K562 (cell line): ENCODE data around the gene TIMM17A. TPM values are rescaled to one million over a fixed set of nuclear protein-coding genes. Genes with fewer than 3 reads are reported as not detected.

Experiments used
- ATAC-seq: fragments of 200-7000 bp; cut with Tn5 transposase; 3 replicates; pipeline ENCODE4 v1.9.1; 2020; ENCODE audit warnings: moderate library complexity
- BruUV-seq: library from RNA; stranded (reverse); fragments of 400-500 nt; replicated peaks from 2 replicates; lab custom pipeline; 2021; lab: Mats Ljungman, UMichigan
- CTCF ChIA-PET: fragments of 300-600 bp; formaldehyde crosslinking; extraction: SDS; loops from one replicate; lab custom pipeline; 2021; ENCODE audit warnings: low intra/inter-chr PET ratio; lab: Yijun Ruan, JAX
- POLR2A ChIA-PET: fragments of 300-600, 350-650 bp; sonication (Branson Sonifier 250); formaldehyde crosslinking; extraction: SDS; loops from one replicate; lab custom pipeline; 2021; ENCODE audit warnings: antibody characterized with exemption, inconsistent platforms; lab: Yijun Ruan, JAX
- DNase-seq, 4 experiments: peaks; one replicate each; pipeline versions ENCODE4 v3.0.0 to v3.0.0-alpha.2; 2011 to 2018; ENCODE audit warnings: low spot score in 3 of 4, mixed read lengths in 3 of 4; ENCODE audit errors: extremely low read depth in 1 of 4
- FAIRE-seq: peaks from 2 replicates; lab custom pipeline; 2011; peaks lifted over from hg19 to GRCh38; lab: Jason Lieb, UNC
- H2AFZ ChIP-seq: 2 replicates; pipeline ENCODE4 v1.6.0; 2011; ENCODE audit warnings: low read depth, low read length, control low read depth, inconsistent platforms
- H3K27ac ChIP-seq: fragments of 200-600 bp; 3 replicates; pipeline ENCODE4 v1.8.0; 2011; ENCODE audit warnings: low read depth, mild to moderate bottlenecking, control low read depth, inconsistent platforms, low read length, moderate library complexity, mixed read lengths; ENCODE audit errors: extremely low read depth
- H3K27me3 ChIP-seq, 2 experiments: fragments of 300-600 bp in 1 of 2; 2 replicates in 1 of 2; 3 replicates in 1 of 2; pipeline versions ENCODE4 v1.6.0 to v1.8.0; 2011; ENCODE audit warnings: inconsistent platforms in 2 of 2, low read length in 2 of 2, mild to moderate bottlenecking in 1 of 2, mixed read lengths in 1 of 2, moderate library complexity in 1 of 2; ENCODE audit not compliant: control insufficient read depth in 2 of 2, insufficient read depth in 2 of 2
- H3K36me3 ChIP-seq: fragments of 300-600 bp; 3 replicates; pipeline ENCODE4 v1.8.0; 2011; ENCODE audit warnings: mild to moderate bottlenecking, low read length, inconsistent platforms; ENCODE audit not compliant: control insufficient read depth, insufficient read depth
- H3K4me1 ChIP-seq, 2 experiments: fragments of 200-600 bp in 1 of 2; replicated peaks in 1 of 2; 2 replicates in 1 of 2; 3 replicates in 1 of 2; pipeline versions ENCODE4 v1.5.1 to v1.8.0; 2011; ENCODE audit warnings: inconsistent platforms in 2 of 2, low read length in 2 of 2, mild to moderate bottlenecking in 1 of 2, mixed read lengths in 1 of 2, moderate library complexity in 1 of 2; ENCODE audit not compliant: control insufficient read depth in 2 of 2, insufficient read depth in 2 of 2
- H3K4me2 ChIP-seq: 2 replicates; pipeline ENCODE4 v1.6.1; 2011; ENCODE audit warnings: low read length, control low read depth, inconsistent platforms, mixed read lengths; ENCODE audit not compliant: insufficient read depth
- H3K4me3 ChIP-seq: fragments of 200-600 bp; sonication (generic), shearing (Covaris generic); 2 replicates; pipeline ENCODE4 v1.5.1; 2016; ENCODE audit warnings: control low read depth, inconsistent platforms
- H3K79me2 ChIP-seq: fragments of 200-600 bp; 3 replicates; pipeline ENCODE4 v1.8.0; 2011; ENCODE audit warnings: low read length, inconsistent platforms; ENCODE audit not compliant: control insufficient read depth, insufficient read depth
- H3K9ac ChIP-seq, 2 experiments: 2 replicates each; pipeline versions ENCODE4 v1.6.0 to v1.6.1; 2011; ENCODE audit warnings: low read depth in 2 of 2, low read length in 2 of 2, control low read depth in 1 of 2, inconsistent platforms in 1 of 2, mild to moderate bottlenecking in 1 of 2, mixed read lengths in 1 of 2; ENCODE audit not compliant: insufficient read depth in 1 of 2
- H3K9me1 ChIP-seq: one replicate; pipeline ENCODE4 v1.6.0; 2011; ENCODE audit warnings: inconsistent platforms, mild to moderate bottlenecking, low read length, moderate library complexity; ENCODE audit not compliant: control insufficient read depth, insufficient read depth
- H3K9me3 ChIP-seq: replicated peaks from 2 replicates; pipeline ENCODE4 v1.5.1; 2011; ENCODE audit warnings: low read depth, low read length, inconsistent platforms; ENCODE audit not compliant: control insufficient read depth, insufficient read depth
- H4K20me1 ChIP-seq: replicated peaks from 2 replicates; pipeline ENCODE4 v1.6.1; 2011; ENCODE audit warnings: low read length, inconsistent platforms, mixed read lengths; ENCODE audit not compliant: control insufficient read depth, insufficient read depth
- BRCA1 ChIP-seq, 2 experiments: fragments of 450-650 bp in 1 of 2; sonication (generic) in 1 of 2; formaldehyde crosslinking in 1 of 2; IDR thresholded peaks; 2 replicates each; pipeline versions ENCODE4 v1.5.0 to v1.6.1; 2017 to 2020; ENCODE audit warnings: mild to moderate bottlenecking in 1 of 2, missing genetic modification reagents in 1 of 2
- CREB3 ChIP-seq: fragments of 450-650 bp; conservative IDR thresholded peaks from 2 replicates; pipeline ENCODE4 v1.6.1; 2016; ENCODE audit warnings: missing genetic modification characterization, low read depth, mild to moderate bottlenecking, missing compliant biosample characterization, moderate library complexity
- CTCF ChIP-seq, 3 experiments: IDR thresholded peaks in 2 of 3; conservative IDR thresholded peaks in 1 of 3; 2 replicates each; pipeline ENCODE4 v1.5.1; 2011 to 2012; ENCODE audit warnings: low read length in 3 of 3, mild to moderate bottlenecking in 3 of 3, control low read depth in 2 of 3, improper control_type of control experiment in 1 of 3, inconsistent platforms in 1 of 3, low read depth in 1 of 3, mixed read lengths in 1 of 3, moderate library complexity in 1 of 3; ENCODE audit not compliant: insufficient read depth in 2 of 3
- E2F5 ChIP-seq: sonication (generic); formaldehyde crosslinking; IDR thresholded peaks from 2 replicates; pipeline ENCODE4 v1.8.0; 2022; ENCODE audit warnings: mild to moderate bottlenecking, missing genetic modification reagents
- EP300 ChIP-seq: IDR thresholded peaks from 2 replicates; pipeline ENCODE4 v1.6.1; 2012; ENCODE audit warnings: low read length, improper control_type of control experiment
- FOXA3 ChIP-seq, 2 experiments: fragments of 450-650 bp in 1 of 2; sonication (generic) in 1 of 2; formaldehyde crosslinking; IDR thresholded peaks in 1 of 2; conservative IDR thresholded peaks in 1 of 2; 2 replicates each; pipeline versions ENCODE4 v1.4.0 to v1.8.0; 2020 to 2022; ENCODE audit warnings: mild to moderate bottlenecking in 2 of 2, missing genetic modification reagents in 1 of 2
- RAD21 ChIP-seq, 2 experiments: fragments of 250-450 bp in 1 of 2; fragments of 450-650 bp in 1 of 2; sonication (Bioruptor Pico) in 1 of 2; formaldehyde crosslinking in 1 of 2; IDR thresholded peaks in 1 of 2; conservative IDR thresholded peaks in 1 of 2; 2 replicates each; pipeline versions ENCODE4 v1.4.0 to v1.8.0; 2020 to 2022; ENCODE audit warnings: mild to moderate bottlenecking in 2 of 2, moderate library complexity in 1 of 2
- SMC3 ChIP-seq: conservative IDR thresholded peaks from 2 replicates; pipeline ENCODE4 v1.6.1; 2011; ENCODE audit warnings: low read depth, low read length, improper control_type of control experiment; ENCODE audit not compliant: insufficient read depth
- ZBTB26 ChIP-seq: fragments of 450-650 bp; formaldehyde crosslinking; IDR thresholded peaks from 2 replicates; pipeline ENCODE4 v1.4.0; 2022; ENCODE audit warnings: missing genetic modification characterization
- ZBTB33 ChIP-seq: sonication (generic); formaldehyde crosslinking; IDR thresholded peaks from 2 replicates; pipeline ENCODE4 v1.8.1; 2023; ENCODE audit warnings: mild to moderate bottlenecking, missing genetic modification reagents
- ZNF174 ChIP-seq: fragments of 250-450 bp; sonication (Bioruptor Pico); IDR thresholded peaks from 2 replicates; pipeline ENCODE4 v1.4.0; 2020; ENCODE audit warnings: mild to moderate bottlenecking
- WGBS: fragments of 100-300 bp; shearing (Covaris generic); methylation state at CpG from one replicate; pipeline ENCODE4 v1.1.6; 2016; ENCODE audit warnings: low coverage, mixed read lengths; ENCODE audit not compliant: insufficient coverage; ENCODE audit errors: missing lambda C conversion rate; 5-methylcytosine and 5-hydroxymethylcytosine counted together
- in situ Hi-C: fragments of 300-500 bp; cut with MboI; formaldehyde crosslinking; loops from 4 replicates; pipeline ENCODE4 v1.15.0; 2018; ENCODE audit warnings: inconsistent platforms, mixed read lengths
- intact Hi-C: fragments of 100-400 bp; cut with micrococcal nuclease; formaldehyde crosslinking; loops from 2 replicates; pipeline ENCODE4 v1.14.2; 2022
- polyA plus RNA-seq, 8 experiments: library from polyadenylated mRNA; depleted of rRNA in 4 of 8; stranded (reverse) in 5 of 8; unstranded in 3 of 8; fragments of >200 nt; fragmentation: Nextera tagmentation in 2 of 8; fragmentation: Illumina TruSeq in 1 of 8; extraction: Ambion mirVana in 2 of 8; extraction: Trizol in 1 of 8; gene quantifications; 2 replicates each; pipeline versions ENCODE4 v1.2.1 to v1.2.3, GENCODE V29; 2011 to 2014; ENCODE audit warnings: inconsistent platforms in 1 of 8, missing spikeins in 1 of 8
- total RNA-seq, 7 experiments: library from RNA; depleted of rRNA in 6 of 7; stranded (reverse); fragments of >200 nt in 6 of 7; fragmentation: Illumina TruSeq in 2 of 7; extraction: Trizol in 2 of 7; gene quantifications; 2 replicates each; pipeline versions ENCODE4 v1.2.1 to v1.2.3, GENCODE V29; 2011 to 2021; ENCODE audit warnings: low replicate concordance in 1 of 7

Gene TIMM17A
- total and polyA plus RNA-seq, 9 of the 15 experiments (the other 6 are each of a cell fraction or from before 2014, with no cell fraction given) = 116 to 744 (median 180) TPM

GRCh38 chr1:202005958-202006357 lies 50.7 kb downstream of the TIMM17A start:
- Histone ChIP-seq H3K9me3 (no peaks in the 10 kb centered on the region), H3K27ac (no peak overlapping the region), H3K27me3 (no peaks in the 10 kb centered on the region), H3K9ac (no peak overlapping the region), H2AFZ (no peak overlapping the region), H3K36me3 (peaks cover 50% of the 10 kb centered on the region), H3K4me3 (no peak overlapping the region), H3K79me2 (no peaks in the 10 kb centered on the region), H3K4me1 (peaks cover 15 to 17% of the 10 kb centered on the region in 2 experiments; a peak in 4 of 5 replicates), H3K4me2 (no peak overlapping the region), H3K9me1 (no peaks in the 10 kb centered on the region), H4K20me1 (peaks cover 7% of the 10 kb centered on the region; the same call in 1 of the 2 replicates)
- ATAC-seq (peak; percentile 38; the same call in 2 of the 3 replicates), DNase-seq (peak in 3 of 4 experiments; percentile 44 to 72 (median 65)), FAIRE-seq (peak; percentile 15)
- WGBS = 90% methylated on average over 2 of the region's 2 CpGs
- in situ Hi-C loops = no loop called here
- ChIA-PET CTCF (interaction anchor here (0.6 to 2.1 kb wide), 4 partner anchors 31 to 129 kb away, joined by 3 to 15 read pairs (median 7); no protein-coding TSS in a partner anchor), POLR2A (interaction anchor here (0.5 to 1.9 kb wide), 6 partner anchors 11 to 1316 kb away, joined by 3 to 5 read pairs (median 3); no protein-coding TSS in a partner anchor)
- BruUV-seq = no TSS peak
- intact Hi-C loops = loop anchor here (5.0 kb wide), 1 partner anchor 71 kb away; no protein-coding TSS in a partner anchor
- TF ChIP-seq E2F5 (CRISPR knock-in tag) (no peak), CTCF (IDR thresholded peaks at IDR 0.05 in 2 of 3, conservative IDR thresholded peaks at IDR 0.05 in 1 of 3; ENCODE audit: insufficient read depth in 2 of 3, low read depth in 1 of 3, low read length in 3 of 3) (peak; percentile 46 to 60 (median 47); a peak in 4 of 6 replicates), ZNF174 (no peak), ZBTB33 (peak; percentile 76; the same call in 1 of the 2 replicates), FOXA3 (CRISPR knock-in tag; conservative IDR thresholded peaks at IDR 0.05 in 1 of 2, IDR thresholded peaks at IDR 0.05 in 1 of 2) (0 out of 4 replicates have a peak, but pooled peaks of 1 of the 2 experiments have one; percentile 20), BRCA1 (IDR thresholded peaks at IDR 0.05) (no peak), BRCA1 (CRISPR knock-in tag; IDR thresholded peaks at IDR 0.05) (no peak), EP300 (no peak), SMC3 (peak; percentile 46; the same call in 1 of the 2 replicates), RAD21 (CRISPR knock-in tag; conservative IDR thresholded peaks at IDR 0.05 in 1 of 2, IDR thresholded peaks at IDR 0.05 in 1 of 2) (peak; percentile 23 to 57; a peak in 3 of 4 replicates), CREB3 (no peak), ZBTB26 (CRISPR knock-in tag) (no peak)
